GM18502 (cell line): ENCODE results near the gene ZDHHC6.
A peak's percentile ranks its signal among the peaks of the same experiment; 100 is the strongest.
"Not testable (repeated sequence)": the region's sequence is repeated elsewhere in the genome, so short reads cannot be mapped to it uniquely, and the experiment has no call there.

Experiments
- ATAC-seq: cut with Tn5 transposase; IDR thresholded peaks from one replicate; pipeline ENCODE4 v1.9.1; 2021; ENCODE audit warnings: mild to moderate bottlenecking; ENCODE audit not compliant: unreplicated experiment, poor library complexity

Gene ZDHHC6

DNA sequence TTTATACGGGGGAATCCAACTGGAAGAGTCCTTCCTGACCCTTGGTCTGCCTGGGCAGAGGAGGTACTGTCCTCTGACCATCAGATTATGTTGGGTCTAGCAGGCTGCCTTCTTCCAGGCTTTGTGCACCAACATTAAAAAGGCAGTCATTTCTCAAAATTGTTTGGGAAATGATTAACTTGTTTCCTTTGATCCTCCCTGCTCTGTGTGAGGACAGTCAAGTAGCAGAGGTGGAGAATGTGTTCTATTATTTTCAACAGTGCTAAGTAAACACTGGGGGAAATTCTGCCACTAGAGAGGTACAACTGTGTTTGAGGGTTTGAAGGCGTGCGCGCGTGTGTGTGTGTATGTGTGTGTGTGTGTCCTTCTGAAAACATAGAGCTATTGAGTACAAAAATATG lies 52.2 kb downstream of the ZDHHC6 start:
- ATAC-seq = no peak

DNA sequence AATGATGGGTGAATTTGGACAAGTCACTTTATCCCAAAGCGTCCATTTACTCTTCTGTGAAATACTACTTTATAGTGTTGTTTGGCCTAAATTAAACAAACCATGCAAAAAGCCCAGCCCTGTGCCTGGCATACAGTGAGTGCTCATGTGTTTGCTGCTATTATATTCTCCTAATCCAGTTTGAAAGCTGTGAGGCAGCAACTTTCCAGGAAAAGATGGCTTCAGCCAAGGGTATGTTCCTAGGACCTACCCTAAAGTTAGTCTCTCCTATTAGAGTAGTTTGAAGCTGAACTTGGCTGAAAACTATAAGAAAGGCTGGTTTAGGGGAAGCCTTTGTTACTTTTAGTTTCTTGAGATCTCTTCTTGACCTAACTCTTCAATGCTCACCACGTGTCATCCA lies 52.9 kb downstream of the ZDHHC6 start:
- no peak for ATAC-seq

DNA sequence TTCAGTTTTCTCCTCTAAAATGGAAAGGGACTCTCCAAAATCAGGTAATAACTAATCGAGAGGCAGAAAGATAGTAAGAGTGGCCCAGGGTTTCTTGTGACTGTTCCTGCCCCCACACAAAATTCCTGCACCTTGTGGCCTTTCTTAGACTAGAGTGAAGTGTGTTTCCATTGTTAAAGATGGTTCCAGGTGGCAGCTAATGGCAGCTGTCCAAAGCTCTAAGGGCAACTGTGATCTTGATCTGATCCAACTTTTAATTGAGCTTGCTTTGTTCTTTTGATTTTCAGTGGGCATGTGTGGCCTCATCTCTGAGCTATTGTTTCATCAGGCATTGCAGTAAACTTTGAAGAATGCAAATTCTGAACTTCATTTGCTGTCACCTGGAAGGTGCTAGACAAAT lies 53.4 kb downstream of the ZDHHC6 start:
- ATAC-seq = no peak

DNA sequence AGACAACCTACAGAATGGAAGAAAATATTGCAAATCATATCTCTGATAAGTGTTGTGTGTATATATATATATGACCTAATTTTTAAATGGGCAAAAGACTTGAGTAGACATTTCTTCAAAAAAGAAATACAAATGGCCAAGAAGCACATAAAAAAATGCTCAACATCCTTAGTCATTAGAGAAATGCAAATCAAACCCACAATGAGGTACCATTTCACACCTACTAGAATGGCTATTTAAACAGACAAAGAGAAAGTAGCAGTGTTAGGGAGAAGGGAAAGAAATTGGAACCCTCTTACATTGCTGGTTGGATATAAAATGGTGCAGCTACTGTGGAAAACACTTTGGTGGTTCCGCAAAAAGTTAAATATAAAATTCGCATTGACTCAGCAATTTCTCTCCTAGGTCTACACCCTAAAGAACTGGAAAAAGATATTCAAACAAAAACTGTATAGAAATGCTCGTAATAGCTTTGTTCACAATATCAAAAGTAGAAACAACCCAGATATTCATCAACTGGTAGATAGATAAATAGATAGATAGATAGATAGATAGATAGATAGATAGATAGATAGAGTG lies 56.5 kb downstream of the ZDHHC6 start:
- ATAC-seq = peak; percentile 40

DNA sequence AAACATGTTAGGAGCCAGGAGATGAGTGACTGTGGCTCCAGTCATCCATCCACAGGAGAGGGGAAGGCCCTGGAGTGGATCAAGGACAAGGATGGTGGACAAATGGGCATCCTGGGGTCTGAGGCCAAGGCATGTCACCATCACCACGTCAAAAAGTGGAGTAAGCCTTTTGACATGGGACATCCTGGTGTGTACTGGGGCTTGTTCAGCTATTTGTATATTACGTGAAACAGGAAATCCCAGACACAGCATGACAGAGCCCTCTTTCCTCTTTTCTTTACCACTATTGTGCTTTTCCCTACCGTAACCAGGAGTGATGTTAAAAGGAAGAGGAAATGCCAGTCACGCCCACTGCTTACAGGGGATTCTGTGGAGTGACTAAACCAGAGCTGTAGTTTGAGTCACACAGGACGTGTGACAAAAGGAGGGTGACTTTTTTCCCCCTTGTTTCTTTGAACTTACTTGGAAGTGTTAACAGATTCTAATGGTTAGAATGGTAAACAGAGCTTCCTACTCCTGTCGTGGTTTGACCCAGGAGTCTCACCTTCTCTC lies 57.4 kb downstream of the ZDHHC6 start:
- peak; percentile 86 for ATAC-seq

DNA sequence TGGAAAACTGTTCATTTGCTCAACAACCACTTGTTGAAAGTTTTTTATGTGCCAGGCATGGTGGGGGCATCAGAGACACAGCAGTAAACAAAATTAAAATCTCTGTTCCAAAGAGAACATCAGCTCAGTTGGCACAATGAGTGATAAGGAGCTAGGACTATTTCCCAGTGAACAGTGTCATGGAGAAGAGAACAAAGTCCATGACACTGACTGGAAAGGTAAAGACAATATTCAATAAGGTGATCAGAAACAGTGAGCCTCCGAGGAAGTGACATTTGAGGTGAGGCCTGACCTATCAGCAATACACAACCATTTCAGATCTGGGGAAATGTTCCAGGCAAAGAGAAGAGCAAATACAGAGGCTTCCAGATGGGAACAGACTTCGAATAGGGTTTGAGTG lies 58.2 kb downstream of the ZDHHC6 start:
- no peak for ATAC-seq

DNA sequence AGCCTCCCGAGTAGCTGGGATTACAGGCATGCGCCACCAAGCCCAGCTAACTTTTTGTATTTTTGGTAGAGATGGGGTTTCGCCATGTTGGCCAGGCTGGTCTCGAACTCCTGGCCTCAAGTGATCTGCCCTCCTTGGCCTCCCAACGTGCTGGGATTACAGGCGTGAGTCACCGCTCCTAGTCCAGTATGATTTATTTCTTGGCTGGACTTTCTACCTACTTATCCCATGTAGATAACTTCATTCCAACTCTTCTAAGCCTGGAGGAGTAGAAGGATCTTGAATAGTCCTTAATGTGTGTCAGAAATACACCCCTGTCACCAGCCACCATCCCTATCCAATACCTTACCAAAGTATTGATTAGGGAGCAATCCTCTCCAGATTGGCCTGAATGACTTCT lies 58.7 kb downstream of the ZDHHC6 start:
- not testable (repeated sequence) for ATAC-seq

DNA sequence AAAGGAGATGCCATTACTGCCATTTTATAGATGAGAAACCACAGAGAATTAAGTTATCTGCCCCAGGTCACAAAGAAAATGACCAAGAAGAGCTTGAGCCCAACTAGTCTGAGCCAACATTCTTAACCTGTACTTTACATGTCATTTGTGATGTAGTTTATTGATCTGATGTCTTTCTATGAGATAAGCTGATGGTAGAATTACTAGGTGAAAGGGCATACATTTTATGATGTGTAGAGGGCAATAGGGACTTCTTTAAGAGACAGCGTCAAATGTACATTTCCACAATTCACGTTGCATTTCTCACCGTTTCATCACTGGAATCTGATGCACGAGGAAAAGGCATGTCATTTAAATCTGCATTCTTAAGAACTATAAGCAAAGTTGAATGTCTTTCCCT lies 61.5 kb downstream of the ZDHHC6 start:
- no peak for ATAC-seq

DNA sequence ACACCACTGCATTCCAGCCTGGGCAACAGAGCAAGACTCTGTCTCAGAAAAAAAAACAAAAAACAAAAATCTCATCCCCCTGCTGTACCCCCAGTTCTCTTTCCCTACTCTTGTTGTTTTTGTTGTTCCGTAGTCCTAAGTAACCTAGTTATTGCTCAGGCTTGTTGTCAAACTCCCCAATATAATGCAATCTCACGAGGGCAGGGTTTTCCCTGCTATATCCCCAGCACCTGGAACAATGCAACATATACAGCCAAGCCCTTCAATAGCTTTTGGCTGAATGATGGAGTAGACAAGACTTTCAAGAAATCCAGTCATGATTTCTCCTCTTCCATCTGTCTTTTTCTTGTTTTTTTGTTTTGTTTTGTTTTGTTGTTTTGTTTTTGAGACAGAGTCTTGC lies 62.6 kb downstream of the ZDHHC6 start:
- no peak for ATAC-seq

DNA sequence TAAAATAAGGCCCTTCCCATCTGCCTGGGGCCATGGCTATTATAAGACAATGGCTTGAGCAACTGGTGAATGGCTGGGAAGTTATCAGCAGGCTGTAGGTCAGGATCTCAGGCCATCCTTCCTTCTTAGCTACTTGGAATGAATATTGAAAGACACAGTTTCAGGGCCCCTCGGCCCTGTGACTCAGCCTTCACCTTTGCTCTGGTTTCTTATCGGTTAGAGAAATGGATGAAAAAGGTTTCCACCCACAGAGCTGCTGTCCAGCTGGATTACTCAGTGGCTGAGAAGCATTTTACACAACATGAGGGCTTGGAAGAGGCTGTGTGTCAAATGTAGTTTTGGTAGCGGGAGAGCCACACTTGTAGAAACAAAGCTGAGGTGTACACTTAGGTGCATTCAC lies 63.4 kb downstream of the ZDHHC6 start:
- ATAC-seq = no peak

DNA sequence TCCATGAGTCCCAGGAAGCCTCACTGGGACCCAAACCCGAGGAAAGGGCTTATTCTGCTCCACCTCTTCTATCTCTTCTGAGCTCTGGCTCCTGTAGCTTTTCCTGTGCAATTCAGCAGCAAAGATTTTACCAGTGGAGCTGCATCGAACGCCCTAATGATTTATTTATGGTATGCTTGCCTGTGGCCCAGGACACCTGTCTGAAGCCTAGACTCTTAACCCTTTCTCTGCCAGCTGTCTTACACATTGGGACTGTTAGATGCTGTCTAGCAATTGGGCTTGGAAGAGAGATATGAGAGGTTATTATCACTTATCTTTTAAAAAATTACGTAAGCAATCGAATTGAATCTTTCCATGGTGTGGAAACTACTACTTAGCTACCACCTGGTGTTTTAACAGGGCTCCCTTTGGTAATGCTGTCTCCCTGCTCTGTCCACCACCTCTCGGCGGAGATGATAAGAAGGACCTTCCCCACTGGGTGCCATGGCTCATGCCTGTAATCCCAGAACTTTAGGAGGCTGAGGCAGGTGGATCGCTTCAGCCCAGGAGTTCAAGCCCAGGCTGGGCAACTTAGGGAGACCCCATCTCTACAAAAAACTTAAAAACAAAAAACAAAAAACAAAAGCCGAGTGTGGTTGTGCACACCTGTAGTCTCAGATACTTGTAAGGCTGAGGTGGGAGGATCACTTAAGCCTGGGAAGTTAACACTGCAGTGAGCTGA lies 64.0 kb downstream of the ZDHHC6 start:
- no peak for ATAC-seq
